GM08714 (cell line): ENCODE results near the gene HDAC9.

Source experiments
- H3K4me3 ChIP-seq: fragments of 200-500 bp; sonication (Bioruptor generic); 2 replicates; pipeline ENCODE4 v1.5.1; 2014; ENCODE audit warnings: mild to moderate bottlenecking, low read length, inconsistent platforms
- ZNF274 ChIP-seq: IDR thresholded peaks from 2 replicates; pipeline ENCODE4 v1.6.1; 2012; ENCODE audit warnings: mild to moderate bottlenecking, low read depth, low read length

The HDAC9 gene

DNA sequence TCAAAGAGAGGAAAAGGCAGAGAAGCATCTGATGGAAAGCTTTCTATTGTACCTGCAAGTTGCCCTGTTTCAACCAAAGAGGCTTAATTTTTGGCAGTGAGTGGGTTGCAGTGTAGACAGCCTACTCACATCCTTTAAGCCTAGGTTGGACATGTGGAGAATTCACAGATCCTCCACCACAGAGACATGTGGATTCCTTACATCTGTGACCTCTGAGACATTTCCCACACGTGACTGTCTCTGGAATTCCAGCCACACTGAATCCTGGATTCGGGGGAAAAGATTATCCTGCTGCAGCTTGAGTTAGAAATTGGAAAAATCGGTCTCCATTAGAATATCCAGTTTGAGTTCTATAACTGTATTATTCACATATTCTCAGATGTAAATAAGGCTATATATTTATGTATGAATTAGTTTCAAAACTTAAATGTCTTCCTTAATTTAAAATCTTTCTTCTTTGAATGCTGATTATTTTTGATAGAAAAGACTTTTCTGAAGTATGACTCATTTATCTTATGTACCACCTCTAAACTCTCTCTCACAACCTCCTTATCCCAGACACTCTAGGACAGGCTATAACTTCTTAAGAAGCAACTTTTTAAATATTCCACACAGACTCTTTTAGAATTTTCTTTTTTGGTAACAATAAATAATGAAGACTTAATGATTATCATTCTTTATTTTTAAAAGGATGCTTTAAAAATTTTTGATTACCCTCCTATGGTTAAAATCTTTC lies 498.6 kb downstream of the HDAC9 start:
- no peak for TF ChIP-seq ZNF274
- no peak overlapping the region for H3K4me3 ChIP-seq

DNA sequence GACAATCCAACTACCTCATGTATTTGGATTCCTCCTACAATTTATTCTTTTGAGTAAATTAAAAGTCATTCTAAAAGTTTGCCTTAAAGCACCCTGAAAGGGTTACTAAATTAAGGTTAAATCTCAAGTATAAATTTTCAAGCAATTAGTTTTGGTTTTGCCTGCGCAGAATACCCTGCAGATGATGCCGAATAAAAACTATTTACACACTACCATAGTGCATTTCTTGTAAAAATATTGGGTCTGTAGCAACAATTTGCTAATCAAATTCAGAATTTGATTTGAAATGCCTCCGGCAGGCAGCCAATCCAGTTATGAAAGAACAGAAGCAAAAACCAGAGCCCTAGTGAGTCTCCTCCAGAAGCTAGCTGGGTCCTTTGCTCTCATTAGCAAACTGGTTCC lies 499.7 kb downstream of the HDAC9 start:
- TF ChIP-seq ZNF274, result no peak

DNA sequence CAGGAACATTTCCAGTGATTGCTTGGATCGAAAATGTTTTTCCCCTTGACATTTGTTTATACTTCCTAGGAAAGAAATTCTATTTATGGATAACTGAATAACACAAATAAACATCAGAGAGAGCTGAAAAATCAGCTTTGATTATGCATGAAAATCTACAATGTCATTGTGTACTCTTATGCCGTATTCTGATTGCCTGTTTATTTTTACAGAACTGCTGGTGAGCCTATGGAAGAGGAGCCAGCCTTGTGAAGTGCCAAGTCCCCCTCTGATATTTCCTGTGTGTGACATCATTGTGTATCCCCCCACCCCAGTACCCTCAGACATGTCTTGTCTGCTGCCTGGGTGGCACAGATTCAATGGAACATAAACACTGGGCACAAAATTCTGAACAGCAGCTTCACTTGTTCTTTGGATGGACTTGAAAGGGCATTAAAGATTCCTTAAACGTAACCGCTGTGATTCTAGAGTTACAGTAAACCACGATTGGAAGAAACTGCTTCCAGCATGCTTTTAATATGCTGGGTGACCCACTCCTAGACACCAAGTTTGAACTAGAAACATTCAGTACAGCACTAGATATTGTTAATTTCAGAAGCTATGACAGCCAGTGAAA lies 500.4 kb downstream of the HDAC9 start:
- no peak for TF ChIP-seq ZNF274

More for the DNA sequence above, 499.7 kb downstream of the HDAC9 start:
- H3K4me3 ChIP-seq, result no peak overlapping the region

DNA sequence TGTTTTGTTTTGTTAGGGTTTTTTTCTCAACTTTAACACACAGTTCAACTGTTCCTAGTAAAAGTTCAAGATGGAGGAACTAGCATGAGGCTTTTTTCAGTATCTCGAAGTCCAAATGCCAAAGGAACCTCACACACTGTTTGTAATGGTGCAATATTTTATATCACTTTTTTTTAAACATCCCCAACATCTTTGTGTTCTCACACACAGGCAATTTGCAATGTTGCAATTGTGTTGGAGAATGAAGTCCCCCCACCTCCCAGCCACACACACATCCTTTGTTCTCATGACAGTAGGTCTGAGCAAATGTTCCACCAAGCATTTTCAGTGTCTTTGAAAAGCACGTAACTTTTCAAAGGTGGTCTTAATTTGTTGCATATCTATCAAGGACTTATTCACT lies 501.0 kb downstream of the HDAC9 start:
- no peak overlapping the region for H3K4me3 ChIP-seq
- no peak for TF ChIP-seq ZNF274

More for the DNA sequence above, 500.4 kb downstream of the HDAC9 start:
- no peak overlapping the region for H3K4me3 ChIP-seq

DNA sequence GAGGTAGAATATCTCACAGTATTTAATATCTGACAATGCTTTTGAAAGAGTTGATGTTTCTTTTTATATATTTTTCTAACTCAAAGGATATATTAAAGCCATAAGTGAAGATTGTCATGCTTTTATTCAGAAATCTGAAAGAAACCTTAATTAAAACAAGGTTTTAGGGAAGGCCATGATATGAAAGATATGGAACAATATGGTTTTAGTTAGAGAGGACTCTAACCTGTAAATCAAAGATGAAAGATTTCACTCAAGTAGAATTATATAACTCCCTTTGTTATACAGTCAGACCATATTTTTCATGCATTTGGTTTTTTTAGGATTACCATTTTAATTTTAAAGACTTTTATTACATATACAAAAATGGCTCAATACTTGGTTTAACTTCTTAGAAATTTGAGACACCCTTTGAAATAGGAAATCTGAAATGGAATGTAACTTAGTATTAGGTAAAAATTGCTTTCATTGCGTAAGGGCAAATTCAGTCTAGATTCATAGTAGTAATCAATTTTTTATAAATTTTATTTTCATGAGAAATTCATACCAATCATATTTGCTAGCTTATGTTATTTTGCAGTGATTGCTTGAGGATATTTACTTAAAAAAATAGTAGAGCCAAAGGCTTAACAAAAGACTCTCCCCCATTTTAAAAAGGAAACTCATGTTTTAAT lies 502.1 kb downstream of the HDAC9 start:
- no peak overlapping the region for H3K4me3 ChIP-seq
- TF ChIP-seq ZNF274, result no peak

DNA sequence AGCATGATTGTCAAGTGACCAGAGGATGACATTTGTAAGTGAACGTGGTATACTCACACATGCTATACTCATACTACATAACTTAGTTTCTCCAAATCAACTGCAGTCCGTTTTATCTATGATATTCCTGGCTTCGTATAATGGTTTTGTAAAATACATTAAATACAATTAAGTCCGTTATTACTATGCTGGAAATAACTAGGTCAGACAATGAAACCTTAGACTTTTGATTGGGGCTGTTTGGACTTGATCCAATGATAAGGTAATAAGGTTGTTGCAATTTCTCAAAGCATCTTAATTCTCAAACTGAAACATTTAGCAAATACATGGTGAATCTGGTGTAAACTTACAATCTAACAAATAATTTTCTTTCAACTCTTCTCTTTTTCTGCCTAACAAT lies 504.9 kb downstream of the HDAC9 start:
- TF ChIP-seq ZNF274, result no peak
- H3K4me3 ChIP-seq, result no peak overlapping the region

DNA sequence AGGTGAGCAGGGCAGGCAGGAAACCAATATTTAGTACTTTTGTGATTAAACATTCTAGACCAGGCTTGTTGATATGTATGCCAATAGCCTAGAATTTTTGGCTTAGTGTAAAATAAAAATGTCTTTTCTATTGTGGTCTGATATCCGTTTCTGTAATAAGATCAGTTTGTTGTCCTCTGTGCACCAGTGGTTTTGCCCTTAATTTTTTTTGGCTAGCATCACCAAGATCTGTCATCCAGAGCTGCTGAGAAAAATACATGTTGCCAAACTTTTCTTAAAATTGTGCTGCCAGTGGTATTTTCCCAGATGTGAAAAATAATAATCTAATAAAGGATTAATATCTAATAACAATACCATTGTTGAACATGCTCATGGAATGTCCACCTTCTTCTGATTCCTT lies 506.3 kb downstream of the HDAC9 start:
- no peak for TF ChIP-seq ZNF274

DNA sequence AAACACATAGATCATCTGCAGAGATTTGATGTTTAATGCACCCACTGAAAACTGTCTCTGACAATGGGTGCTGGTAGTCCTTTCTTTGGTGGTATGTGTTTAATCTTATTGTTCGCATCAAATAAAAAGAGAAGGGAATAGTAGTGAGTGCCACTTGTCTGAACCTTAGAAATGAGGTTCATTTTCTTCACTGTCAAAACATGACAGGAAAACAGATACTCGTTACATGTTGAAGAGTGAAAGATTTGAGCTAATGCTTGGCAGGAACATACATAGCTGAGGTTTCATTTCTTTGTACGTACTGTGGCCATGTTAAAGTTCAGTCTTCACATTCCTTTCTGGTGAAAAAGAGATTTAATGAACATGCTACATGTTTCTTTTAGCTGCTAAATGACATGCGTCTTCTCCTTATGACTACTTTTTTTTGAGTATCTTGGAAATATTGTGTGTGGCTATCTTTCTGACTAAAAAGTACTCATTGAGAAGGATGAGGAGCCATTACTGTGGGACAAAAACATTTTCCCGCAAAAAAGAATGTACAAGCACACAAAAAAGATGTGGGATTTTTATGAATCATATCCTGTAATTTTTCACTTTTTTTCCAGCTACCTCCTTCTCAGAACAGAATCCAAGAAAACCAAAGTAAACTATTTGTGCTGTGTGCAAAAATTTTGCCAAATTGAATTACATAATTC lies 513.8 kb downstream of the HDAC9 start:
- TF ChIP-seq ZNF274, result no peak
- no peak overlapping the region for H3K4me3 ChIP-seq

More for the DNA sequence above, 506.3 kb downstream of the HDAC9 start:
- H3K4me3 ChIP-seq, result no peak overlapping the region

DNA sequence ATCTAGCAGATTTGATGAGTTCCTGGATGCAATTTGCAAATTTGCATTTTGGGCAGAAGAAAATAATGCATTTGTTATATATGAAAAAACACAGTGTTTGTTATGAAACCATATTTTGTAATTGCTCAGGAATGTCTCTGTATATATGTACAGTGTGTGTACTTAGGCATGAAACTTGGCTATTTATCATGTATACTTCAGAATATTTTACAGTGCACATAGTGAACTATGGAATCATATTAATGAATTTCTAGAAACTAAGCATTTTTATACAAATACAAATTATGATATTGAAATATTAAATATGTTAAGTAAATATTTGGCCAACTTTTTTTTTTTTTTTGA lies 514.4 kb downstream of the HDAC9 start:
- H3K4me3 ChIP-seq, result no peak overlapping the region
- no peak for TF ChIP-seq ZNF274

DNA sequence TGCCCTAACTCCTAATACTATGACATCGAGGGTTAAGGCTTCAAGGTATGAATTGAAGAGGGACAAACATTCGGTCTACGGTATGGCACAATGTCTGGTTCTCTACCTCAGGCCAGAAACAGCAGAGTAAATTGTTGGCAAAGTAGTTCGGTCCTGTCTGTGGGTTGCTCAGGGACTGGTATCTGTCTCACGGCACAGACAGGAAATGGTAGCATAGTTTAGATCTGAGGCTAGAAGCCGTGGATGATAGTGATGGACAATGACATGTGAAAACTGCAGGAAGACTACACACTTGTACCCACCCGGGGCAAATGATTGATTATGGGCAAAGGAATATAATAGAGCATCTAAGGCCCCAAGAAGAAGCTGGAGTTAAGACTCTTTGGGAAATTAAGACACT lies 515.7 kb downstream of the HDAC9 start:
- no peak overlapping the region for H3K4me3 ChIP-seq
- TF ChIP-seq ZNF274, result no peak

DNA sequence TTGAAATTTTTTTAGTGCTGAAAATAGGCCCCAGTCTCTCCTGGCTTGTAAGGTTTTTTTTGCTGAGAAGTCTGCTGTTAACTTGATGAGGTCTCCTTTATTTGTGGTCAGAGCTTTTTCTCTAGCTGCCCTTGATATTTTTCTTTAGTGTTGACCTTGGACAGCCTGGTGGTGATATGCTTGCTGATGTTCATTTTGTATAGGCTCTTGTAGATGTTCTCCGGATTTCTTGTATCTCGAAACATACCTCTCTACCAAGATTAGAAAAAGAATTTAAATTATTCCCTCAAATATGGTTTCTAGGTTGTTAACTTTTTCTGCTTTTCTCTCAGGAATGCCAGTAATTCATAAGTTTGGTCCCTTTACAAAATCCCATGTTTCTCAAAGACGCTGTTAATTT lies 519.5 kb downstream of the HDAC9 start:
- TF ChIP-seq ZNF274, result no peak
- H3K4me3 ChIP-seq, result no peak overlapping the region

DNA sequence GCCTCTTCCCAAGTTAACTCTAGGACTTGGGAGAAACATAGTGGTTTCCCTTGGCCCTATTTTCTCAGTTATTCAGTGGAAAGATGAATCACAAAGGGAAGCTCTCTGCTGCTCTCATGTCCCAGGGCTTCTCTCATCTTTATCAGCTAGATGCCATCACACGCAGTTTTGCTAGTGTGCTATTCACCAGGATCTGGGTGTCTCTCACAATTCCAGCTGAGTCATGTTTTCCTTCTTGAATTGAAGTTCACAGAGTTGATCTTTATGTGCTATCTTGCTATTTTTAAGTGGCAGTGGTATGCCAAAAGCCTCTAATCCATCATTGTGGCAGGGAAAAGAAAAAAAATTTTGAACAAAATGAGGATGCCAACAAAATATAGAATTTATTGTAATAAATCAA lies 520.6 kb downstream of the HDAC9 start:
- TF ChIP-seq ZNF274, result no peak
- no peak overlapping the region for H3K4me3 ChIP-seq

DNA sequence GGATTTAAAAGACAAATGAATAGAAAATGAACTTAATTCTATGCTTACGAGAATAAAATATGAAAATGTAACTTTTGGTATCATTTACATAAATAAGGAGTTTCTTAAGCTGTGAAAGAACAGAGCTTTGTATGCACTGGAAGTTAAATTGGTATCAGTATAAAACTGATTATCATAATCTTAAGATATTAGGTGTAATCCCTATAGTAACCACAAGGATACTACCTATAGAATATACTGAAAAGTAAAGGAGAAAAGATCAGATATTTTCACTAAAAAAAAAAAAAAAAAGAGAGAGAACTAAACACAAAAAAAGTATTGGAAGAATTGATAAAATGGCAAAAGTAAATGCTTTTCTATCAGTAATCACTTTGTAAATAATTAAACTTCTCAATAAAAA lies 521.8 kb downstream of the HDAC9 start:
- no peak overlapping the region for H3K4me3 ChIP-seq
- no peak for TF ChIP-seq ZNF274

DNA sequence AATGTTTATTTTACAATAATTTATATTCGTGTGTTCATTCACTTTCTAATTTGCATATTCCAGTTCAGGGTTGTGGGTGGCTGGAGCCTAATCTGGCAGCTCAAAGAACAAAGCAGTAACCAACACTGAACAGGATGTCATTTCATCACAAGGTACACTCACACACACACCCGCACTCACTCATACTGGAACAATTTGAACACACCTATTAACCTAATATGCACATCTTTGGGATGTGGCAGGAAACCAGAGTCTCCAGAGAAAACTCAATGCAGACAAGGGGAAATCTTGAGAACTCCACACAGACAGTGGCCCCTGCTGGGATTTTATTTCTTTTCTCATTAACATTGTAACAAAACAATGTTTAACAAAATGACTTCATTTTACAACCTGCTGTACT lies 524.5 kb downstream of the HDAC9 start:
- no peak for TF ChIP-seq ZNF274
- H3K4me3 ChIP-seq, result no peak overlapping the region

DNA sequence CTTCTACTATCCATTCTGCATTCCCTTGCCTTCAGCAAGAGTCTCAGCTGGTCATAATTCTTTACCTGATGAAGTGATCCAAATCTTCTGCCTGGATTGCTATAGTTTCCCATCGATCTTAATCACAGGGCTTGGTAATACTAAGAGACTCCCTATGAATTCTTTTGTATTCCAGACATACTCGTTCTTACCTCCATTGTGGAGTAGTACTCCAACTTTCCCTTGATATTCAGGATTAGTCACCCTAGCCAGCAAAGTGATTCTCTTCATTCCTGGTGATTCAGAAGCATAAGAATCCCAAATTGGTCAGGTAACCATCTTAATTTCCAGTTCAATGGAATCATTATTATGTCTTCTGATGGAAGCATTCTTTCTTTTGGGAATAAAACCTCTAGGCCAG lies 525.2 kb downstream of the HDAC9 start:
- H3K4me3 ChIP-seq, result no peak overlapping the region
- TF ChIP-seq ZNF274, result no peak
